ENCODE measurements around the gene RASA3.
"Not testable (repeated sequence)": the region's sequence is repeated elsewhere in the genome, so short reads cannot be mapped to it uniquely, and the experiment has no call there.

Gene RASA3

DNA sequence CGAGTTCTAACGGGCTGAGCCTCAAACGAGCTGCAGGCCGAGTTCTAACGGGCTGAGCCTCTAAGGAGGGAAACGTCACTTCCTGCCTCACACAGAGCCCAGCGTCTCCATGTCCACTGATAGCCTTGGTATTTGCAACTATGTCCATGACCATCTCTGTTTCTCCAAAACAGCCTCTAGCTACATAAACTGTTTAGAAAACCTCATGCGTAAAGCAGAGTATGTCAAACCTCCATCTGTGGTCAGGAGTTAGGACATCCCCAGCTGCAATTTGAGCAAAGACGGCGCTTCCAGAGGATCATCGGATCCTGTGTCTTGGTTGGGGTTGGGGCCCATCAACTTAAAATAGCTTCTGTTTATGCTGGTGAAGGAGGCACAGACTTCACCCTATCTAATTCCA is 20.8 kb downstream of the RASA3 start:
- peak in 1 of 2 experiments; percentile 68 for DNase-seq

DNA sequence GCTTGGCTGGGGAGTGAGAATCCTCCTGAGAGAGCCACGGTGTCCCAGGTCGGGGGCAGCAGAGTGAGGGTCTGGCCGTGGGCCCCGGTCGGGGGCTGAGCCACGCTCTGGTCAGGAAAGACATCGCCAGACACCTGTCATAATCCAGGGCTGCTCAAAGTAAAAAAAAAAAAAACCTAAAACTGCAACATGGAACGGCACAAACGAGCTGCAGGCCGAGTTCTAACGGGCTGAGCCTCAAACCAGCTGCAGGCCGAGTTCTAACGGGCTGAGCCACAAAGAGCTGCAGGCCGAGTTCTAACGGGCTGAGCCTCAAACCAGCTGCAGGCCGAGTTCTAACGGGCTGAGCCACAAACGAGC is 21.6 kb downstream of the RASA3 start:
- DNase-seq, result not testable (repeated sequence)

DNA sequence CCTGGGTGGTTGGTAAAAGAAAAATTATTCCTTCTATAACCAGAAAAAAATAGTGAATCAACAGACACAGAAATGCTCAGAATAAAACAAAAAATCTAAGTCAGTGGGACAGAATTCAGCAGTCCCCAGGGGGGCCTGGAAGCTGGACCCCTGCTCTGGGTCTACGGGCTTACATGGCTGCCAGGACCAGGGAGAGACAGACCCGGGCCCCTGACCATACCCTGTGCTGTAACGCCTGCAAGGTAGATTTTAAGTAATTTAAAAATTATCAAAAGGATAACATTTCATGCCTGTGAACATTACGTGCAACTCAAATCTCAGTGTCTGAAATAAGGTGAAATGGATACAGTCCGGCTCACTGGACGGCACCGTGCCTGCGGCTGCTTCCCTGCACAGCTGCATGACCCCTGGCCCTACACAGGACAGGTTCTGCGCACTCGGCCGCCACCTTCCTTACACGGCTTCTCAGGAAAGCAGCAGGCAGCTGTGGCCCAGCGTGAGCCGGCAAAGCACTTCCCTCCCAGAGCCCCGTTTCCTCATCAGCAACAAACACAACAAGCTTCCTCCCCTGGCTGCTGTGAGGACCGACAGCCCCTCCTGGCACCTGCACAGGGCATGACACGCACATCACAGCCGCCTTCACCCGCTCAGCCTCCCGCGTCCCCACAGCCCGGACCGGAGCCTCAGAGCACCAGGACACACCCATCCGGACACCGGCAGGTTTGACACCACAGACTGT is 22.2 kb downstream of the RASA3 start:
- peak; percentile 61 to 90 for DNase-seq

DNA sequence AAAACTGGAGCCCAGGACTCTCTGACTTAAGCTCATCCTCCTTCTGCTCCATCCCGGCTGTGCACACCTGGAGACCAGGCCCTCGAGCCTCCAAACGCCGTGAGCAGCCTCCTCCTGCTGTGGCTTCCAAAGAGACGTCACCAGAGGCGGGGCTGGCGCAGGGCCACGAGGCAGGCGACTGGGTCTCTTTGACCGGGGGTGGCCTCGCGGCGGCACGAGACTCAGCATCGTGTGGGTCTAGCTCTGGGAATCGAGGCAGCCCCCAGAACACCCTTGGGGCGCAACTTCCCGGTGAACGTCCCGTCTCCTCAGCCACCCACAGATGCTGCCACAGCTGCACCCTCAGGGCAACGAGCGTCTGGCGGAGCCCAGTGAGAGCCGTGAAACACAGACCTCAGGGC is 22.8 kb downstream of the RASA3 start:
- peak; percentile 56 to 84 for DNase-seq

DNA sequence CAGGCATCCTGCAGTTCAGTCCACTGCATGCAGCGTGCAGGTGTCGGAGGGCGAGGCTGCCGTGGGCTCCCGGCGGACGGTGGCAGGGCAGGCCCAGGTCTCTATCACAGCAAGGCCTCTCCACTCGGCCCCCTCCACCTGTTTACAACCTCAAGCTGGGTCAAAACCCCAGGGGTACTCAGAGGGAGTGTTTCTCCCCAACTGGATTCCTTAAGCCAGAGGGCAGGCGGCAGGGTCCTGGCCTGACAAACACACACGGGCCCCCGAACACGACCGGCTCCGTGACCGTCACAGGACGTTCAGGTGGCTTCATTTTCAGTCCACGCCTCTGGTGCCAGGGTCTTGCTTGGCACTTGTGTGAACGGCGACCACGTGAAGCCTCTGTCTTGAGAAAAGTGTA is 23.5 kb downstream of the RASA3 start:
- DNase-seq, result no peak

DNA sequence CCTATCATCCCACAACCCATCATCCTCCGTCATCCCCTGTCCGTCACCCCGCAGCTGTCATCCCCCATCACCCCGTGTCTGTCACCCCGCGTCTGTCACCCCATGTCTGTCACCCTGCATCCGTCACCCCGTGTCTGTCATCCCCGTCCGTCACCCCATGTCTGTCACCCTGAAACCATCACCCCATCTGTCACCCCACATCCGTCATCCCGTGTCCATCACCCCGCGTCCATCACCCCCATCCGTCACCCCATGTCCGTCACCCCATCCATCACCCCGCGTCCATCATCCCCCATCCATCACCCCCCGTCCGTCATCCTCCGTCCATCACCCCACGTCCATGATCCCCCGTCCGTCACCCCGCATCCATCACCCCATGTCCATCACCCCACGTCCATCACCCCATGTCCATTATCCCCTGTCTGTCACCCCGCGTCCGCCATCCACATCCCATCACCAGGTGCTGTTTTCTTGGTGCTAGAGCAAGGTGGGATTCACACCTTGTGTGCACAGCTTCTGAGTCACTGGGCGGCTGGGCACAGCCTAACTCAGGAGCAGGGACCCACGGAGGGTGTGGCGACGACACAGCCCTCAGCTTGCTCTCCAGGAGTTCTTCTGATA is 24.2 kb downstream of the RASA3 start:
- no peak for DNase-seq

DNA sequence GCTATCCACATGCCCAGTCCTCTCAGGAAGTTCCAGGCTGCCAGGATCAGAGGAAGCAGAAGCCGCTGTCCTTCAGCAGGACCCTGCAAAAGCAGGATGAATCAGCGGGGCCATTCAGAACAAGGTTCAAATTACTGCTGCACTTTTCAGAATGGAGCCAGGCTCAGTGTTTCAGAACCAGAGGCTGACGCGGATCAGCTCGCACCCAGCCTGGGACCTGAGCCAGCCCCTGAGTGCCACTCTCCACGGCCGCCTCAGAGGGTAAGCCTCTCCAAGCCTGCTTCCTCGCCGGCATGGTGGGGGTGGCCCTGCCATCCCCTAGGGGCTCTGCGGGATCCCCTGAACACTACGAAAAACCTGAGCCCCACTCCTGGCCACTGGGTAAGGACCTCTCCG is 24.7 kb downstream of the RASA3 start:
- peak in 1 of 2 experiments; percentile 30 for DNase-seq

DNA sequence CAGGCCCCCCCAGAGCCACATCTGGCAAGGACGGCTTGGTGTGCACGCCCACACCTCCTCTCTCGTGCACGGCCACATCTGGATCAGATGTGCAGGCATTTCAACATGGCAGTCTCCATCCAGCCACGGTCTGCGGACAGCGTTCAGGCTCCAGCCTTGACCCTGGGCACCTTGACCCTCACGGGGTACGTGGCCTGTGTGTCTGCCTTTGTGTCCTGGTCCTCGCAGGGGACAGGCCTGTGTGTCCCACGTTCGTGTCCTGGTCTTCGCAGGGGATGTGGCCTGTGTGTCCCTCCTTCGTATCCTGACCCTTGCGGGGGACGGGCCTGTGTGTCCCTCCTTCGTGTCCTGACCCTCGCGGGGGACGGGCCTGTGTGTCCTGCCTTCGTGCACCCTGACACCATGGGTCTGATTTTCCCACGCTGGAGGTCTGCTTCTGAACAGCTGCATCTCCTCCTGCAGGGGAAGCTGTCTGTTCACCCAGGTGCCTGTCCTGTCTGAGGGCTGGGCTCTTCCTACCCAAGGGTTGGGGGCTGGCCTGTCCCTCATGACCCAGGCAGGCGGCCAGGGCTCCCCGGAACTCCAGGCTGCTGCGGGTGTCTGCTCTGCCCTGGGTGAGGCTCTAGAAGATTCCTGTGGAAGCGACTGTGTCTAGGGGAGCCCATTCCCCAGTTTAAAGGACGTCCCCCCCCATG is 25.3 kb downstream of the RASA3 start:
- DNase-seq, result no peak

DNA sequence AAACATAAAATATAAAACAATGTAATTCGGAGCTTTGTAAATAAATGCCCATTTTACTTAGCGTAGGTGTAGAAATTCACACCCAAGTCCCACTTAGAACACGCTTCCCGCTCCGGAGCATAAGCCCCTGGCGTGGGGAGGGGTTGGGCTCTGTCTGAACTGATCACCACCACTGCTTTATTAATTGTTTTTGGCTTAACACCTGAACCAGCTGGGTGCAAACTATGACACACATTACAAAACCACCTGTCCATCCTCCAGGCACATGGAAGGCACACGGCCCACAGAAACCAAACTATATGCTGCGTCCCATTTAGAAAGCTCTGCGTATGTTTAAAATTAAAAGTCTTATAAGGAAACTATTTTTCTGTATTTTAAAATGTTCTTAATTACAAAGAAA is 25.9 kb downstream of the RASA3 start:
- DNase-seq, result no peak

DNA sequence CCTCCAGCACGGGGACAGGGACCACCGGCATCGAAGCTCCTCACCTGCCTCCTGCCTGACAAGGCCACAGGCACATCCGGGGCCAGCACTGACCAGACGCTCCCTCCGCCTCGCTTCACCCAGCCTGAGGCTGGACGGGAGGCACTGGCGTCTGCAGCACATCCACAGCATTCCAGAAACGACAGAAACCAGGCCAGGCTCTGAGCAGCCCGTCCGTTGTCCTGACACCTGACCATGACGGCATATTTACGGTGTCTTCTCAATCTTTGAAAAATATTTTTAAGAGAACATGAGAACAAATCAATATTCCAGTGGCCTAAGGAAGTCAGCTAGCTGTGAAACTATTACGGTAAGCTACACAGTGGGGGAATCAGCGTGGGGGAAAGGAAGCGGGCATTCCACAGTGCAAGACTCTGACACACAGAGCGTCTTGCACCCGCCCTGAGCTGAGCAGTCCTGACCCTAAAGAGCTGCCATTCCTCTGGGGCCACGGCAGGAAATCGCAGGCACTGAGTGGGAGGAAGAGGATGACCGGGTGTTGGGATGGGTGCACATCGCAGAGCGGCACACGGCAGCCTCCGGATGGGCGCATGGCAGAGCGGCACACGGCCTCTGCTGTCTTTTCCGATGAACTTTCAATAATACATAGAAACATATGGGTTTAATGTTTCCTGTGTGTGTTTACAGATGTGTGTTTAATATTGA is 26.8 kb downstream of the RASA3 start:
- no peak for DNase-seq

DNA sequence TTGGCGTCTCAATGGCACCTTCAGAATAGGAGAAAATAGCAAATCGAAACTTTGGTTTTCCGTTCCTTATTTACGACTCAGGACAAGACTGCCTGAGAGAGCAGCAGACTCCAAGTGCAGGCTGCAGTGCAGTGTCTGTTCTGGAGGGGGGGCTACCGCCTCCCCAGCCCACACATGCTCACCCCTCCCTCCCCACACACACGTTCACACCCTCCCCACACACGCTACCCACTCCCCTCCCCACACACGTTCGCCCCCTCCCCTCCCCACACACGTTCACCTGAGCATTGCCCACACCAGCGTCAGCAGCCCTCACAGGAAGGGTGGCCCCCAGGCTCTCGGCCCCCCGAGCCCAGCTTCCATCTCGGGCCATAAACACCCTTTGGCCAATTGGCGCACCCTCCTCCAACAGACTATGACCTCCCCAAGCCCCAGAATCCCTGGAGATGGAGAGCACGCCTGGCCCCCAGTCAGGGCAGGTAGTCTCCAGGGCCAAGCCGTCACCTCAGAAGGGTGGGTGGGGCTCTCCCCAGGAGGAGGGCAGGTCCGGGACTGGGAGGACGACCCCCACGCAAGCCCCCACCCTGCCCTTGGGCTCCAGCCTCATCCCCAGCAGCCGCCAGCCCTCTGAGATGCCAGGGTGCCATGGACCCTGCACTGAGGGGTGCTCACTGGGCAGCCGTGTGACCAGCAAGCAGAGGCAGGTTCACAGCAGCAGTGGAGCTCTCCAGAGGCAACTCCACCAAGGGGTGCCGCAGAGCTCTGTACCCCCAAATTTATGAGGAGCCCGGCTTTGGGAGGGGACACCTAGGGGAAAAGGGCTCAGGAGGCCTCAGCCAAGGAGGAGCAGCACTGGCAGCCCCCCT is 27.5 kb downstream of the RASA3 start:
- DNase-seq, result no peak

DNA sequence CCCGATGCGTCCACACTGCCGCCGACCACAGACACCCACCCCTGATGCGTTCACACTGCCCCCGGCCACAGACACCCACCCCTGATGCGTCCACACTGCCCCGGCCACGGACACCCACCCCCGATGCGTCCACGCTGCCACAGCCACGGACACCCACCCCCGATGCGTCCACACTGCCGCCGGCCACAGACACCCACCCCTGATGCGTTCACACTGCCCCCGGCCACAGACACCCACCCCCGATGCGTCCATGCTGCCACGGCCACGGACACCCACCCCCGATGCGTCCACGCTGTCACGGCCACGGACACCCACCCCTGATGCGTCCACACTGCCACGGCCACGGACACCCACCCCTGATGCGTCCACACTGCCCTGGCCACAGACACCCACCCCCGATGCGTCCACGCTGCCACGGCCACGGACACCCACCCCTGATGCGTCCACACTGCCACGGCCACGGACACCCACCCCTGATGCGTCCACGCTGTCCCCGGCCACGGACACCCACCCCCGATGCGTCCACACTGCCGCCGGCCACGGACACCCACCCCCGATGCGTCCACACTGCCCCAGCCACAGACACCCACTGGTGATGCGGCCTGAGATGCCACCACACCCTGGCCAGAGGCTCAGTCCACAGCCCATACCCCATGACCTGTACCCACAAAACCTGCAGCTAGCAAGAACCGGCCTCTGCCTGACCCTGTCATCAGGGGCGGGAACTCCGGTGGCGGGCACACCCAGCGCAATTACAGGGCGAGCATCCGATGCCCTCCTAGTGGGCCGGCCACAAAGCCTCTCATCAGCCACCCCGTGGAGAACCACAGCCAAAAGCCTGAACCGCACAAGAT is 28.4 kb downstream of the RASA3 start:
- DNase-seq, result no peak

DNA sequence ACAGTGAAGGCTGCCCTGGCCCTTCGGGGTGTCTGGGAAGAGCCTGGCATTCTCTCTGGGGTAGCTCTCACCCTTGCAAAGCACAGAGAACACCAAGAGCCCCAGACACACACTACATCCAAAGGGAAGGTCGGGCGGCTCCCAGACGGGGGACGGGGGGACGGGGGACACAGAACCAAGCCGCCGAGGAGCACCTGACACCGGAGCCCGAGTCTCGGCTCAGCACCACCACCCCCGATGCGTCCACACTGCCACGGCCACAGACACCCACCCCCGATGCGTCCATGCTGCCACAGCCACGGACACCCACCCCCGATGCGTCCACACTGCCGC is 29.2 kb downstream of the RASA3 start:
- not testable (repeated sequence) for DNase-seq

DNA sequence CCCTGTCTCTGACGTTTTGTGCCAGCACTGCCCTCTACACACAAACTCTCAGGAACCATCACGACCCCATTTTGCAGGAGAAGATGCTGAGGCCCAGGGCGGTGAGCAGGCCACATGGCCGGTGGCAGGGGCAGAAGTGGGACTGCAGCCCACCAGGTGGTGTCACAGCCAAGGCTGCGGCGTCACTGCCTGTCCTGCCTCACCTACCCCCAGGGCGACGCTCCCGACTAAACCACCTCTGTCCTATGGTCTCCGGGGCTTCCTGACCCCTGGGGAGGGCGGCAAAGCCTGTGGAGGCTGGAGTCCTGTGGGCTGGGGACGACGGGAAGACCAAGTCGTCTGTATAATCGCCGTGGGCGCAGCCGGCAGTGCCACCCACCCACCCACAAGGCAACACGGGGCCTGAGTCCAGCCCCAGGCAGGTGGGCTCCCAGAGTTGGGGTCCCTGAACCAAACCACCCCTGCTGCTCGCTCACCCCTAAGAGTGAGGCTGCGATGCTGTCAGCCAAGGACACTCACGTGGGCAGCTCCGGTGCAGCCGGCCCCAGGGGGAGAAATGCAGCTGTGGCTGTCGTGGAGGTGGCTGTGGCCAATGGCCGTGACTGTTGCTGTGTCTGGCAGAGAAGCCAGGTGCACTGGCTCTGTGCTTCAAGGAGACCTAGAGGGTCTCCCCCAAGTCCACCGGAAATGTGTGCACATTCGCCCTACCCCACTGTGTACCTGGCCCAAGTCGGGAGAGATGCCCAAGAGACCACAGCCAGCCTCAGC is 29.7 kb downstream of the RASA3 start:
- no peak for DNase-seq

DNA sequence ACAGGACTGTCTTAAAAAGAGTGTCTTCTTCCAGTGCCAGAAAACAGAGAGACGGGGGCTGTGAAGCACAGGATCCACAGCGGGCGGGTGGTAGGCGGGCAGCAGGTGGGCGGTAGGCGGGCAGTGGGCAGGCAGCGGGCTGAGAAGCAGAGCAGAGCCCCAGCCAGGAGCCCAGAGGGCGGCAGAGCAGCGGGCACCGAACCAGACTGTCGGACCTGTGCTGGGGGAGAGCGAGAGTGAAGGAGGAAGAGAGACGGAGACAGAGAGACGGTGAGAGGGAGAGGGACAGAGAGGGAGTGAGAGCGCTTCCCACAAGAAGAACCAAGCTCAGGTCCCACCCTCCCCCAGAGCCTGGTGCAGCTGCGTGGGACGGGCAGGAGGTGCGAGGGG is 30.3 kb downstream of the RASA3 start:
- no peak for DNase-seq

DNA sequence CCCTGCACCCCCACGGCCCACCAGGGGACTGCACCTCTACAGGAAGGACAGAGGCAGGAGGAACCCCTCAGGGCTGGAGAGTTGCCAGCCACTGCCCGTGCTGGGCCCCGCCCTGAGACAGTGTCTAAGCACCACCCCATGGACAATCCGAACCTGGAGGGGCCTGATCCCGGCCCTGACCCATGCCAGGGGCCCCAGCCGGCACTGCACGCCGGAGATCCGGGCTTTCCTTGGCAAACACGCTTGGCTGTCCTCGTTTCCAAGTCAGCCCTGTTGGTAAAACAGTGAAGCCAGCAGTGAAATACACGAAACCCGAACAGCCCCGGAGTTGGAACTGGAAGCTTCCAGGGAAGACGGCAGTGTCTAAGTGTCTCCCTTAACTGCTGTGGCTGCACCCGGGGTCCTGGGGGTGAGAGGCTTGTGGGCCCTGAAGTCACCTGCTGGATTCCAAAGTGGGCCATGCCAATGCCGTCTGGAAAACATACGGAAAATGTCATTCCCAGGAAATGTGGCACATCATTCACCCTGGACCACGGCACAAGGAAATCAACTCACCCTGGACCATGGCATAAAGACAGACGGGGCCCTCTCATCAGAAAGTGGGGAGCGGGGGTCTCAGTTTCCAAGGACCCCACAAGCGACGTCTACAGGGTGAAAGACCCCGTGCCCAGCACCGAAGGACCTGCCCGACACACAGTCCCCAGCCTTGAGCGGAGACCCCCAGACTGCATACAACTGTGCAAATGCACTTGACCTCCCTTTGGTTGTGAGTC is 30.9 kb downstream of the RASA3 start:
- DNase-seq, result no peak

DNA sequence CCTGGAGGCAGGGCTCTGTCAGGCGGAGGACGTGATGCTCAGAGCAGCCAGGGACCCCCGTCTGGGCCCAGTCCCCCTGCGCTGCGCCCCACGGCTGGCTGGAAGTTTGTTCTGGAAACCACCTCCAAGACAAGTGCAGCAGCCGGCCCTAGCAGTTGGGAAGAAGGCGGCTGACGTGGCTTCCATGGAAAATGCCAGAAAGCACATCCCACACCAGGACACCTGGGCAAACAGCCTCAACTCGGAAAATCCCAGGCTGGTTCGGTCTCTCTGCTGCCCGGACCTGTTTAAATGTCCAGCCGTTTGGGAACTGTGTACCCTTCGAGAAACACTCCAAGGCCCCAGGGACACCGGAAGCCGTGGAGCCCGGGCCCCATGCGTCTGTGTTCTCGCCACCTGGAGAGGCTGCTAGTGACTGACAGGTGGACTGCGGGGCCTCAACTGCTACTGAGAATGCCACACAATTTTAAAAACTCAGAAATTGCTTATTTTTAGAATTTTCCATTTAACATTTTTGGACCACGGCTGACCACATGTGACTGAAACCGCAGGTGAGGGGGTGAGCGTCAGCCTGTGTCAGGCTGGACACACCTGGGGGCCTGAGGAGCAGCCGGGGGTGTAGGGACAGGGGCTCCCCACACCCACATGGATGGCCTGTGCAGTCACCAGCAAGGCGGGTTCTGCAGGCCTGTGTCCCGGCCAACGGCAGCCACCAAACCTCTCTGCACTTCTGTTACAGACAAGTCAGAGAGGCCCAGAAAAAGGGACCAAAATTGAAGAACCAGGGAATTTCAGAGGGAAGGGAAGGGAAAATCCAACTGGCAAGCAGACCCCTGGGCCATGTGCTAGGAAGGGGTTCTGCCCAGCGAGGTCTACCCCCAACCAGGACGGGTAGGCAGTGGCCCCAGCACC is 31.7 kb downstream of the RASA3 start:
- no peak for DNase-seq

DNA sequence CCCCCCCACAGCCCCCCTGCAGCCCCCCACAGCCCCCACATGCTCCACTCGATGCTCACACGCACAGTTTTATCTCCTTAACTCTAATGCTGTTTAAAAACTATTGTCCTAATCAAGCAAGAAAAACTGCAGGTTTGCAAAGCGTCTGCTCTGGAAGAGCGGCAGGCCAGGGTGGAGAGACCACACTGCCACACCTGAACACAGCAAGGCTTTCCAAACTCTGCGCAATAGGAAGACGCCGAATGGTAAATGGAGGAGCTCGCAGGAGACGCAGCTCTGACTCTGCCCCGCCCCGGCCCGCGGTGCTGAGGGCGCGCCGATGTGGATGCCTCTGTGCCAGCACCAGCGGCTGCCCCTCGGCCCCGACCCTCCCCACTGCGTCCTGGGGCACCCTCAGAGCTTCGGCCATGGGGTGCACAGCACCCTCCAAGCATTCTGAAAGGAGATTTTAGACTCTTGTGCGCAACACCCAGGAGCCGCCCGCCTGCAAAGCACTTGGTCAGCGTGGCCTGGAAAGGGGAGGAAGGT is 32.4 kb downstream of the RASA3 start:
- peak; percentile 87 to 89 for DNase-seq

DNA sequence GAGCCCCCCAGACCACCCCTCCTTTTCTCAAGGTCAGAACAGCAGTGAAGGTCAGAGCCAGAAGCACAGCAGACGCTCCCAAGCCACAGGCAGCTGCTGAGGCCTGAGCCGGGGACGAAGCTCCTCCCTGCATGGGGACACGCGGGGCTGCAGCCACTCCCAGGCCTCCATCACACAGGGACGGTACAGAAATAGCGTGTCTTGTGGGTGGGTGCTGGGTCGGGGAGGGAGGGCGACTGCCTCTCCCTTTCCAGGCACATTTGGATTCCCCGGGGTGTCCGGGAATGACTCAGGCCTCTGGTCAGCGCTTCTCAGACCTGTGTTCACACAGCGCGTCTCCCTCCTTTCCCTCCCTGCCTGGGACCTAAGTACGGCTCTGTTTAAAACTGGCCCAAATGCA is 33.2 kb downstream of the RASA3 start:
- peak; percentile 49 to 66 for DNase-seq

All from SHP77 (cell line).